Endothelial cell of umbilical vein (primary cell): ENCODE results near the gene ITSN1. TPM values are rescaled to one million over a fixed set of nuclear protein-coding genes. Genes with fewer than 3 reads are reported as not detected.

ENCODE experiments used
- BruUV-seq: library from RNA; stranded (reverse); fragments of 400-500 nt; replicated peaks from 2 replicates; lab custom pipeline; 2021; lab: Mats Ljungman, UMichigan
- CTCF ChIA-PET: fragments of 300-600, 350-600 bp; sonication (Branson Sonifier 250); formaldehyde crosslinking; loops from one replicate; lab custom pipeline; 2021; ENCODE audit warnings: antibody characterized with exemption, inconsistent platforms; lab: Charles Lee
- POLR2A ChIA-PET: fragments of 300-600, 350-600 bp; sonication (Branson Sonifier 250); formaldehyde crosslinking; loops from one replicate; lab custom pipeline; 2021; ENCODE audit warnings: antibody characterized with exemption, inconsistent platforms; lab: Charles Lee
- DNase-seq: peaks from one replicate; pipeline ENCODE4 v3.0.0-alpha.2; 2011; ENCODE audit warnings: low read depth, low spot score
- FAIRE-seq: peaks from 2 replicates; lab custom pipeline; 2011; peaks lifted over from hg19 to GRCh38; lab: Jason Lieb, UNC
- H2AFZ ChIP-seq: 2 replicates; pipeline ENCODE4 v1.6.0; 2012; ENCODE audit warnings: low read depth, low read length, control low read depth, inconsistent platforms
- H3K27ac ChIP-seq: 2 replicates; pipeline ENCODE4 v1.5.1; 2011; ENCODE audit warnings: low read depth, mild to moderate bottlenecking, control low read depth, low read length, moderate library complexity; ENCODE audit not compliant: insufficient read depth
- H3K27me3 ChIP-seq, 2 experiments: 2 replicates each; pipeline versions ENCODE4 v1.6.0 to v1.6.1; 2011; ENCODE audit warnings: low read length in 2 of 2, mixed read lengths in 1 of 2; ENCODE audit not compliant: control insufficient read depth in 2 of 2, insufficient read depth in 2 of 2
- H3K36me3 ChIP-seq, 2 experiments: 2 replicates in 1 of 2; 3 replicates in 1 of 2; pipeline ENCODE4 v1.5.1; 2011; ENCODE audit warnings: low read length in 2 of 2, mild to moderate bottlenecking in 1 of 2, moderate library complexity in 1 of 2; ENCODE audit not compliant: control insufficient read depth in 2 of 2, insufficient read depth in 2 of 2; ENCODE audit errors: extremely low read depth in 1 of 2
- H3K4me1 ChIP-seq: 3 replicates; pipeline ENCODE4 v1.5.1; 2011; ENCODE audit warnings: mild to moderate bottlenecking, low read length; ENCODE audit not compliant: control insufficient read depth, insufficient read depth; ENCODE audit errors: extremely low read depth
- H3K4me2 ChIP-seq: 2 replicates; pipeline ENCODE4 v1.6.1; 2011; ENCODE audit warnings: low read length, control low read depth, mixed read lengths; ENCODE audit not compliant: insufficient read depth
- H3K4me3 ChIP-seq, 3 experiments: fragments of 200-600 bp in 1 of 3; sonication (generic), shearing (Covaris generic) in 1 of 3; replicated peaks in 1 of 3; 2 replicates each; pipeline ENCODE4 v1.5.1; 2011 to 2016; ENCODE audit warnings: control low read depth in 3 of 3, low read length in 3 of 3, mild to moderate bottlenecking in 2 of 3, inconsistent platforms in 1 of 3, low read depth in 1 of 3, moderate library complexity in 1 of 3; ENCODE audit not compliant: insufficient read depth in 1 of 3
- H3K79me2 ChIP-seq: 2 replicates; pipeline ENCODE4 v1.6.0; 2012; ENCODE audit warnings: low read length, inconsistent platforms; ENCODE audit not compliant: control insufficient read depth, insufficient read depth
- H3K9ac ChIP-seq: replicated peaks from 2 replicates; pipeline ENCODE3; 2011; ENCODE audit warnings: low read length, control low read depth; ENCODE audit not compliant: insufficient read depth; ENCODE audit errors: extremely low read depth
- H3K9me1 ChIP-seq: replicated peaks from 3 replicates; pipeline ENCODE4 v1.6.0; 2011; ENCODE audit warnings: mild to moderate bottlenecking, low read length; ENCODE audit not compliant: control insufficient read depth, insufficient read depth; ENCODE audit errors: extremely low read depth
- H3K9me3 ChIP-seq: replicated peaks from 2 replicates; pipeline ENCODE4 v1.5.1; 2012; ENCODE audit warnings: low read length, inconsistent platforms; ENCODE audit not compliant: control insufficient read depth, insufficient read depth
- H4K20me1 ChIP-seq: replicated peaks from 2 replicates; pipeline ENCODE3; 2011; ENCODE audit warnings: mild to moderate bottlenecking, low read length; ENCODE audit not compliant: control insufficient read depth, insufficient read depth; ENCODE audit errors: extremely low read depth
- CTCF ChIP-seq, 2 donors: IDR thresholded peaks; 1 replicate in 1 of 2; 2 replicates in 1 of 2; pipeline ENCODE4 v1.5.1; 2011; ENCODE audit warnings: low read length in 2 of 2, mild to moderate bottlenecking in 2 of 2, moderate library complexity in 2 of 2, control low read depth in 1 of 2, inconsistent platforms in 1 of 2, low read depth in 1 of 2; ENCODE audit not compliant: insufficient read depth in 1 of 2; ENCODE audit errors: extremely low read depth in 1 of 2
- EZH2 ChIP-seq: IDR thresholded peaks from 2 replicates; pipeline ENCODE4 v1.6.1; 2012; ENCODE audit warnings: borderline replicate concordance, low read depth, mild to moderate bottlenecking, moderate library complexity, low read length, inconsistent platforms; ENCODE audit not compliant: severe bottlenecking
- FOS ChIP-seq: IDR thresholded peaks from 2 replicates; pipeline ENCODE4 v1.6.1; 2011; ENCODE audit warnings: mild to moderate bottlenecking, low read length, moderate library complexity, borderline replicate concordance; ENCODE audit not compliant: insufficient read depth
- GATA2 ChIP-seq: IDR thresholded peaks from 2 replicates; pipeline ENCODE4 v1.7.0; 2011; ENCODE audit warnings: low read depth, mild to moderate bottlenecking, moderate library complexity, mixed read lengths, low read length; ENCODE audit not compliant: insufficient read length, insufficient read depth
- JUN ChIP-seq: IDR thresholded peaks from 2 replicates; pipeline ENCODE4 v1.6.1; 2011; ENCODE audit warnings: borderline replicate concordance, low read depth; ENCODE audit not compliant: insufficient read length, insufficient read depth
- MAX ChIP-seq: IDR thresholded peaks from 2 replicates; pipeline ENCODE4 v1.6.1; 2011; ENCODE audit not compliant: insufficient read depth, insufficient read length
- MYC ChIP-seq: IDR thresholded peaks from one replicate; pipeline ENCODE4 v1.6.1; 2011; ENCODE audit warnings: mild to moderate bottlenecking, low read depth, low read length
- POLR2A ChIP-seq: IDR thresholded peaks from 2 replicates; pipeline ENCODE4 v1.6.1; 2012; ENCODE audit warnings: low read depth, mild to moderate bottlenecking, control low read depth, low read length
- POLR2AphosphoS5 ChIP-seq: IDR thresholded peaks from 2 replicates; pipeline ENCODE4 v1.6.1; 2012; ENCODE audit warnings: low read depth, mild to moderate bottlenecking, control low read depth, low read length, moderate library complexity; ENCODE audit not compliant: insufficient read depth
- dilution Hi-C: fragments of 300-500 bp; cut with MboI; formaldehyde crosslinking; loops from one replicate; pipeline ENCODE4 v1.15.0; 2019; ENCODE audit warnings: low sequenced_read_pairs; ENCODE audit not compliant: extremely low pct_ligation_motif_present
- intact Hi-C: fragments of 100-400 bp; cut with micrococcal nuclease; formaldehyde crosslinking; loops from one replicate; pipeline ENCODE4 v1.10.0; 2022
- polyA plus RNA-seq, 4 experiments: library from polyadenylated mRNA; depleted of rRNA in 3 of 4; stranded (reverse) in 3 of 4; unstranded in 1 of 4; fragments of >200 nt; gene quantifications; 2 replicates each; pipeline versions ENCODE4 v1.2.1 to v1.2.3, GENCODE V29; 2011 to 2012; ENCODE audit warnings: missing spikeins in 1 of 4
- total RNA-seq: library from RNA; stranded (reverse); gene quantifications from 2 replicates; pipeline ENCODE4 v1.2.3, GENCODE V29; 2021

ITSN1 gene
- total and polyA plus RNA-seq, 2 donors (not counting 3 experiments of a cell fraction or from before 2014, with no cell fraction given), result 72.2 to 86.8 TPM

GRCh38 chr21:33767960-33768359, 125.7 kb downstream of the ITSN1 start:
- intact Hi-C loops, result loop anchor here (2.0 to 5.0 kb wide), 2 partner anchors 111 to 199 kb away; no protein-coding TSS in a partner anchor
- Histone ChIP-seq H3K36me3 (peaks cover 12 to 20% of the 10 kb centered on the region in 2 experiments), H3K9me1 (no peaks in the 10 kb centered on the region), H3K79me2 (peaks cover 7% of the 10 kb centered on the region), H3K4me3 (no peak overlapping the region), H3K4me1 (peaks cover 27% of the 10 kb centered on the region), H3K9me3 (no peaks in the 10 kb centered on the region), H3K27me3 (no peaks in the 10 kb centered on the region), H3K27ac (no peak overlapping the region), H3K4me2 (no peak overlapping the region), H3K9ac (no peak overlapping the region), H4K20me1 (no peaks in the 10 kb centered on the region), H2AFZ (no peak overlapping the region)
- dilution Hi-C loops, result no loop called here
- FAIRE-seq, result no peak
- BruUV-seq, result no TSS peak
- ChIA-PET POLR2A (no interaction called here), CTCF (interaction anchor here (0.8 kb wide), 1 partner anchor 14 kb away, joined by 3 read pairs; no protein-coding TSS in a partner anchor)
- DNase-seq, result no peak
- no peak for TF ChIP-seq GATA2
- TF ChIP-seq POLR2AphosphoS5, result no peak
- no peak for TF ChIP-seq EZH2
- no peak for TF ChIP-seq FOS
- TF ChIP-seq JUN, result no peak
- TF ChIP-seq POLR2A, result no peak
- no peak for TF ChIP-seq CTCF (IDR thresholded peaks at IDR 0.05; ENCODE audit: extremely low read depth in 1 of 2, insufficient read depth in 1 of 2, low read depth in 1 of 2, low read length in 2 of 2)
- no peak for TF ChIP-seq MYC
- no peak for TF ChIP-seq MAX
